ENCODE data around the gene DPP4. TPM values are rescaled to one million over a fixed set of nuclear protein-coding genes. Genes with fewer than 3 reads are reported as not detected.
A peak's percentile ranks its signal among the peaks of the same experiment; 100 is the strongest.

The DPP4 gene
- total and polyA plus RNA-seq, 2 experiments from 2014 or later: 1.5 to 2.8 TPM

DNA sequence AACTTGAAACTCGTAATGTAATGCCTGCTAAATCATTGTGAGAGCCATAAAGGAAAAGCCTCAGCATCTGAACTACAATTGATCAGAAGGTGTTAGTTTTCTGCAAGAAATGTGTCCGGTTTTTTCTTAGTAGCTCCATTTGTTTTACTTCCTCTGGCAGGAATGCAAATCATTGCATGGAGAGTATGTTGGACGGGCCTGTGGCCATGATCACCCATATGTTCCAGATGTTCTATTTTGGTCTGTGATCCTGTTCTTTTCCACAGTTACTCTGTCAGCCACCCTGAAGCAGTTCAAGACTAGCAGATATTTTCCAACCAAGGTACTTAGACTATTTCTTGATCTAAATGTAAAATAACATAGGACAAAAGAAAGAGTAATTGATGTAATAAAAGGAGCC lies 126.6 kb downstream of the DPP4 start:
- peak overlapping the region; percentile 73; the same call in 1 of the 2 replicates for H2AFZ ChIP-seq
- peaks cover 10% of the 10 kb centered on the region for H3K4me1 Mint-ChIP-seq
- TF ChIP-seq, protein P1, sequence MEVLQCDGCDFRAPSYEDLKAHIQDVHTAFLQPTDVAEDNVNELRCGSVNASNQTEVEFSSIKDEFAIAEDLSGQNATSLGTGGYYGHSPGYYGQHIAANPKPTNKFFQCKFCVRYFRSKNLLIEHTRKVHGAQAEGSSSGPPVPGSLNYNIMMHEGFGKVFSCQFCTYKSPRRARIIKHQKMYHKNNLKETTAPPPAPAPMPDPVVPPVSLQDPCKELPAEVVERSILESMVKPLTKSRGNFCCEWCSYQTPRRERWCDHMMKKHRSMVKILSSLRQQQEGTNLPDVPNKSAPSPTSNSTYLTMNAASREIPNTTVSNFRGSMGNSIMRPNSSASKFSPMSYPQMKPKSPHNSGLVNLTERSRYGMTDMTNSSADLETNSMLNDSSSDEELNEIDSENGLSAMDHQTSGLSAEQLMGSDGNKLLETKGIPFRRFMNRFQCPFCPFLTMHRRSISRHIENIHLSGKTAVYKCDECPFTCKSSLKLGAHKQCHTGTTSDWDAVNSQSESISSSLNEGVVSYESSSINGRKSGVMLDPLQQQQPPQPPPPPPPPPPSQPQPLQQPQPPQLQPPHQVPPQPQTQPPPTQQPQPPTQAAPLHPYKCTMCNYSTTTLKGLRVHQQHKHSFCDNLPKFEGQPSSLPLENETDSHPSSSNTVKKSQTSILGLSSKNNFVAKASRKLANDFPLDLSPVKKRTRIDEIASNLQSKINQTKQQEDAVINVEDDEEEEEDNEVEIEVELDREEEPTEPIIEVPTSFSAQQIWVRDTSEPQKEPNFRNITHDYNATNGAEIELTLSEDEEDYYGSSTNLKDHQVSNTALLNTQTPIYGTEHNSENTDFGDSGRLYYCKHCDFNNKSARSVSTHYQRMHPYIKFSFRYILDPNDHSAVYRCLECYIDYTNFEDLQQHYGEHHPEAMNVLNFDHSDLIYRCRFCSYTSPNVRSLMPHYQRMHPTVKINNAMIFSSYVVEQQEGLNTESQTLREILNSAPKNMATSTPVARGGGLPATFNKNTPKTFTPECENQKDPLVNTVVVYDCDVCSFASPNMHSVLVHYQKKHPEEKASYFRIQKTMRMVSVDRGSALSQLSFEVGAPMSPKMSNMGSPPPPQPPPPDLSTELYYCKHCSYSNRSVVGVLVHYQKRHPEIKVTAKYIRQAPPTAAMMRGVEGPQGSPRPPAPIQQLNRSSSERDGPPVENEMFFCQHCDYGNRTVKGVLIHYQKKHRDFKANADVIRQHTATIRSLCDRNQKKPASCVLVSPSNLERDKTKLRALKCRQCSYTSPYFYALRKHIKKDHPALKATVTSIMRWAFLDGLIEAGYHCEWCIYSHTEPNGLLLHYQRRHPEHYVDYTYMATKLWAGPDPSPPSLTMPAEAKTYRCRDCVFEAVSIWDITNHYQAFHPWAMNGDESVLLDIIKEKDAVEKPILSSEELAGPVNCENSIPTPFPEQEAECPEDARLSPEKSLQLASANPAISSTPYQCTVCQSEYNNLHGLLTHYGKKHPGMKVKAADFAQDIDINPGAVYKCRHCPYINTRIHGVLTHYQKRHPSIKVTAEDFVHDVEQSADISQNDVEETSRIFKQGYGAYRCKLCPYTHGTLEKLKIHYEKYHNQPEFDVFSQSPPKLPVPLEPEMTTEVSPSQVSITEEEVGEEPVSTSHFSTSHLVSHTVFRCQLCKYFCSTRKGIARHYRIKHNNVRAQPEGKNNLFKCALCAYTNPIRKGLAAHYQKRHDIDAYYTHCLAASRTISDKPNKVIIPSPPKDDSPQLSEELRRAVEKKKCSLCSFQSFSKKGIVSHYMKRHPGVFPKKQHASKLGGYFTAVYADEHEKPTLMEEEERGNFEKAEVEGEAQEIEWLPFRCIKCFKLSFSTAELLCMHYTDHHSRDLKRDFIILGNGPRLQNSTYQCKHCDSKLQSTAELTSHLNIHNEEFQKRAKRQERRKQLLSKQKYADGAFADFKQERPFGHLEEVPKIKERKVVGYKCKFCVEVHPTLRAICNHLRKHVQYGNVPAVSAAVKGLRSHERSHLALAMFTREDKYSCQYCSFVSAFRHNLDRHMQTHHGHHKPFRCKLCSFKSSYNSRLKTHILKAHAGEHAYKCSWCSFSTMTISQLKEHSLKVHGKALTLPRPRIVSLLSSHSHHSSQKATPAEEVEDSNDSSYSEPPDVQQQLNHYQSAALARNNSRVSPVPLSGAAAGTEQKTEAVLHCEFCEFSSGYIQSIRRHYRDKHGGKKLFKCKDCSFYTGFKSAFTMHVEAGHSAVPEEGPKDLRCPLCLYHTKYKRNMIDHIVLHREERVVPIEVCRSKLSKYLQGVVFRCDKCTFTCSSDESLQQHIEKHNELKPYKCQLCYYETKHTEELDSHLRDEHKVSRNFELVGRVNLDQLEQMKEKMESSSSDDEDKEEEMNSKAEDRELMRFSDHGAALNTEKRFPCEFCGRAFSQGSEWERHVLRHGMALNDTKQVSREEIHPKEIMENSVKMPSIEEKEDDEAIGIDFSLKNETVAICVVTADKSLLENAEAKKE (CRISPR knock-in tag; IDR thresholded peaks at IDR 0.05): no peak
- TF ChIP-seq EZH2phosphoT487 (IDR thresholded peaks at IDR 0.05; ENCODE audit: unreplicated experiment) (no peak), POLR2AphosphoS5 (IDR thresholded peaks at IDR 0.05; ENCODE audit: low read depth) (no peak), JUNB (IDR thresholded peaks at IDR 0.05; ENCODE audit: unreplicated experiment) (no peak), STAT1 (IDR thresholded peaks at IDR 0.05; ENCODE audit: unreplicated experiment) (no peak), ZNF331 (CRISPR knock-in tag; IDR thresholded peaks at IDR 0.05; ENCODE audit: low read depth) (no peak), EZH2 (IDR thresholded peaks at IDR 0.05; ENCODE audit: low read depth, unreplicated experiment) (no peak), NANOG (IDR thresholded peaks at IDR 0.05; ENCODE audit: borderline replicate concordance) (no peak), CREB1 (CRISPR knock-in tag; IDR thresholded peaks at IDR 0.05; ENCODE audit: low read depth) (no peak), ZNF114 (CRISPR knock-in tag; IDR thresholded peaks at IDR 0.05) (no peak)
- TF ChIP-seq, protein P2, sequence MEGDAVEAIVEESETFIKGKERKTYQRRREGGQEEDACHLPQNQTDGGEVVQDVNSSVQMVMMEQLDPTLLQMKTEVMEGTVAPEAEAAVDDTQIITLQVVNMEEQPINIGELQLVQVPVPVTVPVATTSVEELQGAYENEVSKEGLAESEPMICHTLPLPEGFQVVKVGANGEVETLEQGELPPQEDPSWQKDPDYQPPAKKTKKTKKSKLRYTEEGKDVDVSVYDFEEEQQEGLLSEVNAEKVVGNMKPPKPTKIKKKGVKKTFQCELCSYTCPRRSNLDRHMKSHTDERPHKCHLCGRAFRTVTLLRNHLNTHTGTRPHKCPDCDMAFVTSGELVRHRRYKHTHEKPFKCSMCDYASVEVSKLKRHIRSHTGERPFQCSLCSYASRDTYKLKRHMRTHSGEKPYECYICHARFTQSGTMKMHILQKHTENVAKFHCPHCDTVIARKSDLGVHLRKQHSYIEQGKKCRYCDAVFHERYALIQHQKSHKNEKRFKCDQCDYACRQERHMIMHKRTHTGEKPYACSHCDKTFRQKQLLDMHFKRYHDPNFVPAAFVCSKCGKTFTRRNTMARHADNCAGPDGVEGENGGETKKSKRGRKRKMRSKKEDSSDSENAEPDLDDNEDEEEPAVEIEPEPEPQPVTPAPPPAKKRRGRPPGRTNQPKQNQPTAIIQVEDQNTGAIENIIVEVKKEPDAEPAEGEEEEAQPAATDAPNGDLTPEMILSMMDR (conservative IDR thresholded peaks at IDR 0.05; ENCODE audit: low read depth in 2 of 2): no peak
- TF ChIP-seq, protein P3, sequence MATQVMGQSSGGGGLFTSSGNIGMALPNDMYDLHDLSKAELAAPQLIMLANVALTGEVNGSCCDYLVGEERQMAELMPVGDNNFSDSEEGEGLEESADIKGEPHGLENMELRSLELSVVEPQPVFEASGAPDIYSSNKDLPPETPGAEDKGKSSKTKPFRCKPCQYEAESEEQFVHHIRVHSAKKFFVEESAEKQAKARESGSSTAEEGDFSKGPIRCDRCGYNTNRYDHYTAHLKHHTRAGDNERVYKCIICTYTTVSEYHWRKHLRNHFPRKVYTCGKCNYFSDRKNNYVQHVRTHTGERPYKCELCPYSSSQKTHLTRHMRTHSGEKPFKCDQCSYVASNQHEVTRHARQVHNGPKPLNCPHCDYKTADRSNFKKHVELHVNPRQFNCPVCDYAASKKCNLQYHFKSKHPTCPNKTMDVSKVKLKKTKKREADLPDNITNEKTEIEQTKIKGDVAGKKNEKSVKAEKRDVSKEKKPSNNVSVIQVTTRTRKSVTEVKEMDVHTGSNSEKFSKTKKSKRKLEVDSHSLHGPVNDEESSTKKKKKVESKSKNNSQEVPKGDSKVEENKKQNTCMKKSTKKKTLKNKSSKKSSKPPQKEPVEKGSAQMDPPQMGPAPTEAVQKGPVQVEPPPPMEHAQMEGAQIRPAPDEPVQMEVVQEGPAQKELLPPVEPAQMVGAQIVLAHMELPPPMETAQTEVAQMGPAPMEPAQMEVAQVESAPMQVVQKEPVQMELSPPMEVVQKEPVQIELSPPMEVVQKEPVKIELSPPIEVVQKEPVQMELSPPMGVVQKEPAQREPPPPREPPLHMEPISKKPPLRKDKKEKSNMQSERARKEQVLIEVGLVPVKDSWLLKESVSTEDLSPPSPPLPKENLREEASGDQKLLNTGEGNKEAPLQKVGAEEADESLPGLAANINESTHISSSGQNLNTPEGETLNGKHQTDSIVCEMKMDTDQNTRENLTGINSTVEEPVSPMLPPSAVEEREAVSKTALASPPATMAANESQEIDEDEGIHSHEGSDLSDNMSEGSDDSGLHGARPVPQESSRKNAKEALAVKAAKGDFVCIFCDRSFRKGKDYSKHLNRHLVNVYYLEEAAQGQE (IDR thresholded peaks at IDR 0.05; ENCODE audit: unreplicated experiment): no peak
- TF ChIP-seq, protein P4, sequence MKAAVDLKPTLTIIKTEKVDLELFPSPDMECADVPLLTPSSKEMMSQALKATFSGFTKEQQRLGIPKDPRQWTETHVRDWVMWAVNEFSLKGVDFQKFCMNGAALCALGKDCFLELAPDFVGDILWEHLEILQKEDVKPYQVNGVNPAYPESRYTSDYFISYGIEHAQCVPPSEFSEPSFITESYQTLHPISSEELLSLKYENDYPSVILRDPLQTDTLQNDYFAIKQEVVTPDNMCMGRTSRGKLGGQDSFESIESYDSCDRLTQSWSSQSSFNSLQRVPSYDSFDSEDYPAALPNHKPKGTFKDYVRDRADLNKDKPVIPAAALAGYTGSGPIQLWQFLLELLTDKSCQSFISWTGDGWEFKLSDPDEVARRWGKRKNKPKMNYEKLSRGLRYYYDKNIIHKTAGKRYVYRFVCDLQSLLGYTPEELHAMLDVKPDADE (IDR thresholded peaks at IDR 0.05): no peak
- H3F3A ChIP-seq (replicated peaks; ENCODE audit: low read depth): no peaks in the 10 kb centered on the region
- DNase-seq (ENCODE audit: low spot score) (no peak), ATAC-seq (no peak)
- 0 out of 2 replicates have a peak, but pooled peaks cover 4% of the 10 kb centered on the region for H3K4me1 ChIP-seq (ENCODE audit: insufficient read depth)
- no peaks in the 10 kb centered on the region for H3K36me3 Mint-ChIP-seq (ENCODE audit: low read depth)
- no peak overlapping the region; the same call in 1 of the 2 replicates for H3K27ac Mint-ChIP-seq
- no peaks in the 10 kb centered on the region for H3K9me3 Mint-ChIP-seq
- H3K9me2 ChIP-seq (ENCODE audit: insufficient read depth): no peaks in the 10 kb centered on the region
- H3K27me3 ChIP-seq (ENCODE audit: insufficient read depth): no peaks in the 10 kb centered on the region
- H3K4me2 ChIP-seq: no peak overlapping the region
- no peak overlapping the region for H3K27ac ChIP-seq (ENCODE audit: low read depth)
- no peaks in the 10 kb centered on the region for H3K27me3 Mint-ChIP-seq (ENCODE audit: insufficient read depth, low read depth, poor library complexity)
- no peaks in the 10 kb centered on the region for H3K79me2 ChIP-seq (replicated peaks; ENCODE audit: insufficient read depth)
- H3K4me3 ChIP-seq: no peak overlapping the region
- H3K4me3 Mint-ChIP-seq: no peak overlapping the region
- no peaks in the 10 kb centered on the region for H3K36me3 ChIP-seq (ENCODE audit: insufficient read depth)
- no peaks in the 10 kb centered on the region for H4K20me1 ChIP-seq (replicated peaks; ENCODE audit: insufficient read depth)

Measured in GM23338 (cell line).